GM19239 (cell line): ENCODE results near the gene OR52K1.
A peak's percentile ranks its signal among the peaks of the same experiment; 100 is the strongest.
"Not testable (repeated sequence)": the region's sequence is repeated elsewhere in the genome, so short reads cannot be mapped to it uniquely, and the experiment has no call there.

Experiments
- DNase-seq: peaks from one replicate; pipeline ENCODE4 v3.0.0; 2011; ENCODE audit warnings: low spot score; ENCODE audit not compliant: insufficient read length
- FAIRE-seq: peaks from 2 replicates; lab custom pipeline; 2011; peaks lifted over from hg19 to GRCh38; lab: Jason Lieb, UNC

OR52K1 gene

GRCh38 chr11:4484310-4484709 lies 1.9 kb downstream of the OR52K1 start:
- FAIRE-seq (no peak), DNase-seq (no peak)

- not testable (repeated sequence) for FAIRE-seq, DNase-seq
Measured at GRCh38 chr11:4491405-4491804, 9.0 kb downstream of the OR52K1 start.

GRCh38 chr11:4491878-4492606 lies 9.6 kb downstream of the OR52K1 start:
- DNase-seq (no peak), FAIRE-seq (no peak)

GRCh38 chr11:4493480-4493818 lies 11.0 kb downstream of the OR52K1 start:
- FAIRE-seq: no peak
- DNase-seq: no peak

- FAIRE-seq: no peak
- DNase-seq: no peak
Measured at GRCh38 chr11:4495487-4495886, 13.0 kb downstream of the OR52K1 start.

- DNase-seq: no peak
Measured at GRCh38 chr11:4495986-4496385, 13.5 kb downstream of the OR52K1 start.

GRCh38 chr11:4496557-4497248 lies 14.3 kb downstream of the OR52K1 start:
- no peak for FAIRE-seq
- DNase-seq: no peak

More at GRCh38 chr11:4495986-4496385, 13.5 kb downstream of the OR52K1 start:
- no peak for FAIRE-seq

GRCh38 chr11:4508886-4509285 lies 26.4 kb downstream of the OR52K1 start:
- FAIRE-seq: no peak
- DNase-seq: no peak

GRCh38 chr11:4511282-4512245 lies 29.1 kb downstream of the OR52K1 start:
- DNase-seq (no peak), FAIRE-seq (no peak)

- DNase-seq (no peak), FAIRE-seq (no peak)
Measured at GRCh38 chr11:4514196-4514595, 31.8 kb downstream of the OR52K1 start.

GRCh38 chr11:4522339-4522738 lies 39.9 kb downstream of the OR52K1 start:
- no peak for FAIRE-seq
- no peak for DNase-seq

- FAIRE-seq (no peak), DNase-seq (no peak)
Measured at GRCh38 chr11:4522752-4523151, 40.3 kb downstream of the OR52K1 start.

- DNase-seq (no peak), FAIRE-seq (no peak)
Measured at GRCh38 chr11:4523666-4524065, 41.2 kb downstream of the OR52K1 start.

- DNase-seq: no peak
- FAIRE-seq: no peak
Measured at GRCh38 chr11:4527926-4528325, 45.5 kb downstream of the OR52K1 start.

- not testable (repeated sequence) for FAIRE-seq, DNase-seq
Measured at GRCh38 chr11:4531686-4532085, 49.2 kb downstream of the OR52K1 start.

GRCh38 chr11:4539603-4540219 lies 57.3 kb downstream of the OR52K1 start:
- peak; percentile 13 for DNase-seq
- peak; percentile 64 for FAIRE-seq

GRCh38 chr11:4541071-4541470 lies 58.6 kb downstream of the OR52K1 start:
- FAIRE-seq (no peak), DNase-seq (no peak)
